OCI-LY7 (cell line): Measurements from ENCODE around the gene IQGAP2. TPM values are rescaled to one million over a fixed set of nuclear protein-coding genes. Genes with fewer than 3 reads are reported as not detected.

Experiments
- BruUV-seq: library from RNA; stranded (reverse); fragments of 400-500 nt; replicated peaks from 2 replicates; lab custom pipeline; 2021; lab: Mats Ljungman, UMichigan
- CTCF ChIA-PET: fragments of 300-600 bp; sonication (Branson Sonifier 250); formaldehyde crosslinking; loops from one replicate; lab custom pipeline; 2022; ENCODE audit warnings: antibody characterized with exemption; ENCODE audit not compliant: unreplicated experiment; lab: Charles Lee
- POLR2A ChIA-PET: fragments of 300-600 bp; sonication (Branson Sonifier 250); formaldehyde crosslinking; loops from one replicate; lab custom pipeline; 2022; ENCODE audit warnings: antibody characterized with exemption; lab: Charles Lee
- DNase-seq: peaks from one replicate; pipeline ENCODE4 v3.0.0-alpha.2; 2015; ENCODE audit warnings: low spot score
- H2AFZ ChIP-seq: fragments of 200-600 bp; sonication (generic), shearing (Covaris generic); 2 replicates; pipeline ENCODE4 v1.6.1; 2014; ENCODE audit warnings: mild to moderate bottlenecking, antibody characterized with exemption, low read length, moderate library complexity
- H3K27ac ChIP-seq: fragments of 200-600 bp; sonication (generic); 2 replicates; pipeline ENCODE4 v1.5.1; 2014; ENCODE audit warnings: mixed run types, low read depth, mild to moderate bottlenecking, moderate library complexity, low read length, inconsistent platforms; ENCODE audit not compliant: poor library complexity, severe bottlenecking
- H3K36me3 ChIP-seq: fragments of 200-600 bp; sonication (generic); 2 replicates; pipeline ENCODE4 v1.6.1; 2014; ENCODE audit warnings: mild to moderate bottlenecking, antibody characterized with exemption, low read length, moderate library complexity, mixed read lengths; ENCODE audit not compliant: insufficient read depth
- H3K4me1 ChIP-seq: fragments of 200-600 bp; sonication (generic); 2 replicates; pipeline ENCODE4 v1.5.1; 2014; ENCODE audit warnings: mild to moderate bottlenecking, low read length; ENCODE audit not compliant: insufficient read depth, poor library complexity, severe bottlenecking
- H3K4me2 ChIP-seq: fragments of 200-600 bp; sonication (generic); 2 replicates; pipeline ENCODE4 v1.6.1; 2014; ENCODE audit warnings: mild to moderate bottlenecking, low read length
- H3K4me3 ChIP-seq: fragments of 200-600 bp; sonication (generic); 2 replicates; pipeline ENCODE4 v1.5.1; 2014; ENCODE audit warnings: mild to moderate bottlenecking, low read depth, low read length; ENCODE audit not compliant: poor library complexity, severe bottlenecking
- H3K79me2 ChIP-seq: fragments of 200-600 bp; sonication (generic); 2 replicates; pipeline ENCODE4 v1.6.1; 2016; ENCODE audit warnings: low read depth, mild to moderate bottlenecking, low read length, moderate library complexity, mixed read lengths; ENCODE audit not compliant: insufficient read depth
- H3K9me2 ChIP-seq: fragments of 200-600 bp; sonication (generic); 2 replicates; pipeline ENCODE4 v1.6.1; 2016; ENCODE audit warnings: mild to moderate bottlenecking, low read length, mixed read lengths; ENCODE audit not compliant: insufficient read depth
- H3K9me3 ChIP-seq: fragments of 200-600 bp; sonication (generic); 2 replicates; pipeline ENCODE4 v1.6.1; 2014; ENCODE audit warnings: mild to moderate bottlenecking, mixed run types, low read length, mixed read lengths
- H4K20me1 ChIP-seq: fragments of 200-600 bp; sonication (generic); 2 replicates; pipeline ENCODE4 v1.6.1; 2014; ENCODE audit warnings: mild to moderate bottlenecking, antibody characterized with exemption, low read length, moderate library complexity, mixed read lengths; ENCODE audit not compliant: insufficient read depth
- EZH2phosphoT487 ChIP-seq: fragments of 200-600 bp; sonication (generic); IDR thresholded peaks from 2 replicates; pipeline ENCODE4 v1.6.1; 2018; ENCODE audit warnings: low read depth, borderline replicate concordance, mild to moderate bottlenecking, mixed run types, antibody characterized with exemption, low read length, moderate library complexity, mixed read lengths
- intact Hi-C: fragments of 100-400 bp; cut with micrococcal nuclease; formaldehyde crosslinking; loops from one replicate; pipeline ENCODE4 v1.10.0; 2022; ENCODE audit not compliant: unreplicated experiment
- total RNA-seq, 2 experiments: library from RNA; depleted of rRNA in 1 of 2; stranded (reverse); fragments of >200 nt in 1 of 2; shearing (Covaris generic) in 1 of 2; gene quantifications; 2 replicates each; pipeline ENCODE4 v1.2.3, GENCODE V29; 2014 to 2022
- TF ChIP-seq, protein P1 (sequence below): fragments of 200-600 bp; sonication (generic); conservative IDR thresholded peaks from 2 replicates; pipeline ENCODE4 v1.5.1; 2014; ENCODE audit warnings: mild to moderate bottlenecking, antibody characterized with exemption, low read length, moderate library complexity, mixed read lengths

Gene IQGAP2
- total RNA-seq, 2 experiments from 2014 or later = 30.0 to 50.2 TPM

DNA sequence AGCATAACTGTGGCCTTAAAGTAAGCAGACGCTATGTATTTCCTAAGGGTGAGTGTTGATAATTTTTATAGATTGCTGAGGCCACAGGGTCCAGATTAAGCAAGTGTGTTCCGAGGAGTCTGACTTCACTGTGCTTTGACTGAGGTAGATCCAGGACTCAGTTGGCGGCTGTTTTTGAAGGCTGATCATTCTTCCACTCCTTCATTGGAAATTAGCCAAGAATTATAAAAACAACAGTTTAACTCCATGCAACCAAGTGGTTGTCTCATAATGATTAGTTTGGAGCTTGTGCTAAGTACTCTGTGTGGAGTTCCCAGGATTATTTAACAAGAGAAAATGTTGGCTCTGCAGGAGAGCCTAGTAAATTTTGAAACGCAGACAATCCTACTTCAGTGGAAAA, 19.1 kb downstream of the IQGAP2 start:
- Histone ChIP-seq H3K4me1 (no peaks in the 10 kb centered on the region), H3K27ac (no peak overlapping the region), H3K9me3 (no peaks in the 10 kb centered on the region), H3K36me3 (peaks cover 12% of the 10 kb centered on the region), H3K79me2 (peaks cover 8% of the 10 kb centered on the region; the same call in 1 of the 2 replicates), H2AFZ (no peak overlapping the region), H4K20me1 (no peaks in the 10 kb centered on the region), H3K4me2 (no peak overlapping the region), H3K4me3 (no peak overlapping the region), H3K9me2 (no peaks in the 10 kb centered on the region)
- no TSS peak for BruUV-seq
- no peak for DNase-seq
- ChIA-PET CTCF (interaction anchor here (0.9 kb wide), 1 partner anchor 17 kb away, joined by 3 read pairs; no protein-coding TSS in a partner anchor), POLR2A (interaction anchor here (0.7 to 1.7 kb wide), 3 partner anchors 16 to 40 kb away, joined by 3 to 5 read pairs (median 4); no protein-coding TSS in a partner anchor)
- intact Hi-C loops = no loop called here
- TF ChIP-seq, protein P1, sequence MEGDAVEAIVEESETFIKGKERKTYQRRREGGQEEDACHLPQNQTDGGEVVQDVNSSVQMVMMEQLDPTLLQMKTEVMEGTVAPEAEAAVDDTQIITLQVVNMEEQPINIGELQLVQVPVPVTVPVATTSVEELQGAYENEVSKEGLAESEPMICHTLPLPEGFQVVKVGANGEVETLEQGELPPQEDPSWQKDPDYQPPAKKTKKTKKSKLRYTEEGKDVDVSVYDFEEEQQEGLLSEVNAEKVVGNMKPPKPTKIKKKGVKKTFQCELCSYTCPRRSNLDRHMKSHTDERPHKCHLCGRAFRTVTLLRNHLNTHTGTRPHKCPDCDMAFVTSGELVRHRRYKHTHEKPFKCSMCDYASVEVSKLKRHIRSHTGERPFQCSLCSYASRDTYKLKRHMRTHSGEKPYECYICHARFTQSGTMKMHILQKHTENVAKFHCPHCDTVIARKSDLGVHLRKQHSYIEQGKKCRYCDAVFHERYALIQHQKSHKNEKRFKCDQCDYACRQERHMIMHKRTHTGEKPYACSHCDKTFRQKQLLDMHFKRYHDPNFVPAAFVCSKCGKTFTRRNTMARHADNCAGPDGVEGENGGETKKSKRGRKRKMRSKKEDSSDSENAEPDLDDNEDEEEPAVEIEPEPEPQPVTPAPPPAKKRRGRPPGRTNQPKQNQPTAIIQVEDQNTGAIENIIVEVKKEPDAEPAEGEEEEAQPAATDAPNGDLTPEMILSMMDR = no peak
- TF ChIP-seq EZH2phosphoT487 = no peak

DNA sequence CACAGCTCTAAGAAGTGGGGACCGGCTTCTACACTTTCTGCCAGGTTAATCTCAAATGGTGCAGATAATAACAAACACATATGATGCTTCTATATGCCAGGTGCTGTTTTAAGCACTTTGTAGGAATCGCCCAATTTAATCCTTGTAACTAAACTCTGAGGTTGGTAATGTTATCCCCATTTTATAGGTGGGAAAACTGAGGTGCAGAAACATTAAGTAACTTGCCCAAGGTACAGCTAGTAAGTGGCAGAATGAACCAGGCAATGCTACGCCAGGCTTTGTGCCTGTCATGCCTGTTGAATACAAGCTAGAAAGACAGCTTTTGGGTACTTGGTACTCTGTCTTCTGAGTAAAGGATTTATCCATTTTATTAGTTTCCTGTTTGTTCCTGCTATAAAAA, 19.7 kb downstream of the IQGAP2 start:
- no peak overlapping the region for H3K4me2 ChIP-seq
- TF ChIP-seq EZH2phosphoT487 = no peak
- TF ChIP-seq, protein P1 = no peak
- peaks cover 8% of the 10 kb centered on the region; the same call in 1 of the 2 replicates for H3K79me2 ChIP-seq
- no peak overlapping the region for H3K27ac ChIP-seq
- no peaks in the 10 kb centered on the region for H3K9me3 ChIP-seq
- no peak for DNase-seq
- intact Hi-C loops = no loop called here
- no peaks in the 10 kb centered on the region for H3K4me1 ChIP-seq
- H4K20me1 ChIP-seq = no peaks in the 10 kb centered on the region
- no peaks in the 10 kb centered on the region for H3K9me2 ChIP-seq
- ChIA-PET CTCF (no interaction called here), POLR2A (interaction anchor here (0.8 to 1.0 kb wide), 3 partner anchors 9 to 41 kb away, joined by 3 read pairs; no protein-coding TSS in a partner anchor)
- no peak overlapping the region for H2AFZ ChIP-seq
- no TSS peak for BruUV-seq
- H3K36me3 ChIP-seq = peaks cover 17% of the 10 kb centered on the region
- H3K4me3 ChIP-seq = no peak overlapping the region

DNA sequence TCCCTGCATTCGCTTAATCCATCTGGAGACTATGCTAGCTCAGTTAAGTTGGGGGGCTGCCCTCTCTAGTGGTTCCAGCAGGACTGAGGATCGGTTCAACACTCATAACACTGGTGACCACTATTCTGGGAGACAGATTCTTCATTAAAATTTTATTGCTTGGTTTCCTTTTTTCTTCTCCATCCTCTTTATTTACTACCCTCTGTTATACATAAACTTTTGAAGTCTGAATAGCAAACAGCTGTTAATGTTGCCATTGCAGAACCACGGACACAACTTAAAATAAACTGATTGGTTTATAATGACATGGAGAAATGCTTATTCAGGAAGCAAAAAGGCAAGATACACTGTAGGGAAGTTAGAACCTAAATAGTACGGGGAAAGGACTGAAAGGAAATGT, 22.1 kb downstream of the IQGAP2 start:
- H3K79me2 ChIP-seq = no peaks in the 10 kb centered on the region
- DNase-seq = no peak
- no peak overlapping the region for H3K4me3 ChIP-seq
- ChIA-PET POLR2A (no interaction called here), CTCF (no interaction called here)
- no peaks in the 10 kb centered on the region for H3K4me1 ChIP-seq
- H2AFZ ChIP-seq = no peak overlapping the region
- BruUV-seq = no TSS peak
- no peak overlapping the region for H3K27ac ChIP-seq
- H3K36me3 ChIP-seq = peaks cover 18% of the 10 kb centered on the region
- no peaks in the 10 kb centered on the region for H4K20me1 ChIP-seq
- no peaks in the 10 kb centered on the region for H3K9me2 ChIP-seq
- H3K9me3 ChIP-seq = no peaks in the 10 kb centered on the region
- H3K4me2 ChIP-seq = no peak overlapping the region
- TF ChIP-seq EZH2phosphoT487 = no peak
- TF ChIP-seq, protein P1 = no peak
- intact Hi-C loops = no loop called here
